HepG2 (cell line): ENCODE results near the gene CNTFR.

Experiments
- CBFB ChIP-seq: sonication (generic); formaldehyde crosslinking; IDR thresholded peaks from 2 replicates; pipeline ENCODE4 v1.4.0; 2020; ENCODE audit warnings: missing genetic modification reagents
- CHD2 ChIP-seq: IDR thresholded peaks from 2 replicates; pipeline ENCODE4 v1.6.1; 2011; ENCODE audit warnings: low read depth, low read length, improper control_type of control experiment
- MTF2 ChIP-seq: sonication (generic); formaldehyde crosslinking; IDR thresholded peaks from 2 replicates; pipeline ENCODE4 v1.5.0; 2020; ENCODE audit warnings: missing genetic modification reagents, borderline replicate concordance
- POGZ ChIP-seq: sonication (generic); formaldehyde crosslinking; IDR thresholded peaks from 2 replicates; pipeline ENCODE4 v1.4.0; 2020; ENCODE audit warnings: mild to moderate bottlenecking, missing genetic modification reagents
- POLR2AphosphoS5 ChIP-seq: IDR thresholded peaks from 2 replicates; pipeline ENCODE4 v1.6.1; 2012; ENCODE audit warnings: low read depth, low read length
- RFX5 ChIP-seq: IDR thresholded peaks from 2 replicates; pipeline ENCODE4 v1.6.1; 2011; ENCODE audit warnings: low read depth, low read length, improper control_type of control experiment
- RXRA ChIP-seq: sonication (generic); formaldehyde crosslinking; IDR thresholded peaks from 2 replicates; pipeline ENCODE4 v1.5.1; 2020; ENCODE audit warnings: missing genetic modification reagents
- ZFX ChIP-seq: sonication (generic); formaldehyde crosslinking; IDR thresholded peaks from 2 replicates; pipeline ENCODE4 v1.4.0; 2020; ENCODE audit warnings: mild to moderate bottlenecking, low read depth, missing genetic modification reagents, moderate library complexity
- TF ChIP-seq, protein P1 (sequence below): sonication (generic); formaldehyde crosslinking; IDR thresholded peaks from 2 replicates; pipeline ENCODE4 v1.8.0; 2022; ENCODE audit warnings: mild to moderate bottlenecking, missing genetic modification reagents, moderate library complexity

DNA sequence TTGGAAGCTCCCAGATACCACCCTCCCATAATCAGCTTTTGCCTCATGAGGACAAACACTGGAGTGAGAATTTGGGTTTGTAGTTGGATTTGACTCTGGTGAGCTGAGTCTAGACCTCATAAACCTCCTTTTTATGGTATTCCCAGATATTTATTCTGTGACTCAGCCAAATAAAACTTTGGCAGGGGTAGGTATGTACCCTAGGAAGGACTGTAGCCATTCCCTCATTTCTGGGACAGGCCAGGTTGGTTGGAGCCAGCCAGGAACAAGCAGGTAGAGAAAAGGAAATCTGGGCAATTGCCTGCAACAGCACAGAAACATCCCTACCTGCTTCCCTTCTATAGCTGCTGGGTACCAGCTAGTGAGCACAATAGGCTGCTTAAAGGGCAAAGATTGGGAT is 86.1 kb downstream of the CNTFR start:
- TF ChIP-seq, protein P1, sequence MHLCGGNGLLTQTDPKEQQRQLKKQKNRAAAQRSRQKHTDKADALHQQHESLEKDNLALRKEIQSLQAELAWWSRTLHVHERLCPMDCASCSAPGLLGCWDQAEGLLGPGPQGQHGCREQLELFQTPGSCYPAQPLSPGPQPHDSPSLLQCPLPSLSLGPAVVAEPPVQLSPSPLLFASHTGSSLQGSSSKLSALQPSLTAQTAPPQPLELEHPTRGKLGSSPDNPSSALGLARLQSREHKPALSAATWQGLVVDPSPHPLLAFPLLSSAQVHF (CRISPR knock-in tag) = no peak
- TF ChIP-seq POGZ (CRISPR knock-in tag) = no peak
- no peak for TF ChIP-seq CHD2
- TF ChIP-seq RFX5 = no peak
- no peak for TF ChIP-seq POLR2AphosphoS5
- no peak for TF ChIP-seq CBFB (CRISPR knock-in tag)
- no peak for TF ChIP-seq RXRA (CRISPR knock-in tag)
- no peak for TF ChIP-seq MTF2
- TF ChIP-seq ZFX (CRISPR knock-in tag) = no peak
